Esophagus squamous epithelium (tissue), 4 donors: ENCODE data around the gene NDUFS4.

Experiments
- CTCF ChIP-seq, 6 experiments: fragments of 450-650 bp in 4 of 6; fragments of 200-600 bp in 2 of 6; sonication (generic) in 2 of 6; IDR thresholded peaks; one replicate each; pipeline ENCODE4 v1.5.1; 2016 to 2019; ENCODE audit warnings: antibody characterized with exemption in 6 of 6, mild to moderate bottlenecking in 4 of 6, moderate library complexity in 4 of 6
- POLR2A ChIP-seq, 4 donors: fragments of 450-650 bp; IDR thresholded peaks; one replicate each; pipeline ENCODE4 v1.6.1; 2017; ENCODE audit warnings: antibody characterized with exemption in 4 of 4, mild to moderate bottlenecking in 4 of 4, moderate library complexity in 3 of 4

- TF ChIP-seq CTCF (IDR thresholded peaks at IDR 0.05) (no peak), POLR2A (IDR thresholded peaks at IDR 0.05) (no peak)
Observed at GRCh38 chr5:53642061-53642460, 81.6 kb downstream of the NDUFS4 start.
